ACC112 (cell line): ENCODE results near the gene FLACC1.

ENCODE experiments used
- H2AFZ ChIP-seq: fragments of 200-600 bp; sonication (generic); one replicate; pipeline ENCODE4 v1.6.0; 2017; ENCODE audit warnings: antibody characterized with exemption, low read length; ENCODE audit not compliant: unreplicated experiment
- H3K27ac ChIP-seq: fragments of 200-600 bp; sonication (generic); 2 replicates; pipeline ENCODE4 v1.5.1; 2014; ENCODE audit warnings: low read depth, mild to moderate bottlenecking, antibody characterized with exemption, low read length, moderate library complexity
- H3K27me3 ChIP-seq: fragments of 200-600 bp; sonication (generic); 2 replicates; pipeline ENCODE4 v1.6.1; 2014; ENCODE audit warnings: mild to moderate bottlenecking, antibody characterized with exemption, low read length, moderate library complexity, mixed read lengths; ENCODE audit not compliant: insufficient read depth
- H3K36me3 ChIP-seq: fragments of 200-600 bp; sonication (generic); 2 replicates; pipeline ENCODE4 v1.6.1; 2016; ENCODE audit warnings: mild to moderate bottlenecking, antibody characterized with exemption, low read length, moderate library complexity, mixed read lengths; ENCODE audit not compliant: insufficient read depth
- H3K4me1 ChIP-seq: fragments of 200-600 bp; sonication (generic); one replicate; pipeline ENCODE4 v1.6.1; 2016; ENCODE audit warnings: low read length, mixed read lengths; ENCODE audit not compliant: insufficient read depth, unreplicated experiment, control insufficient read depth
- H3K4me3 ChIP-seq: fragments of 200-600 bp; sonication (generic); 2 replicates; pipeline ENCODE4 v1.5.1; 2014; ENCODE audit warnings: mild to moderate bottlenecking, low read depth, low read length
- H3K79me2 ChIP-seq: fragments of 200-600 bp; sonication (generic); one replicate; pipeline ENCODE4 v1.6.0; 2016; ENCODE audit warnings: low read length; ENCODE audit not compliant: control insufficient read depth, unreplicated experiment, insufficient read depth

The FLACC1 gene

GRCh38 chr2:201357221-201357620 is at the start of gene FLACC1:
Gene FLACC1, minus strand, starts transcription at chr2:201357345. Its CDS starts 5,941 bp downstream, at chr2:201351404.
- Histone ChIP-seq H3K27ac (peak within 1 kb of the TSS; percentile 70), H3K4me3 (no peak within 1 kb of the TSS), H3K79me2 (no peaks in the 10 kb centered on the region), H2AFZ (no peak within 1 kb of the TSS), H3K36me3 (no peaks in the 10 kb centered on the region), H3K27me3 (no peaks in the 10 kb centered on the region), H3K4me1 (peaks cover 13% of the 10 kb centered on the region)

- peak overlapping the region; percentile 50 for H3K27ac ChIP-seq
- no peaks in the 10 kb centered on the region for H3K27me3 ChIP-seq
- H3K4me3 ChIP-seq: peak overlapping the region; percentile 1; the same call in 1 of the 2 replicates
- H2AFZ ChIP-seq: no peak overlapping the region
- peaks cover 18% of the 10 kb centered on the region for H3K79me2 ChIP-seq
- H3K4me1 ChIP-seq: peaks cover 31% of the 10 kb centered on the region
- H3K36me3 ChIP-seq: no peaks in the 10 kb centered on the region
Observed at GRCh38 chr2:201406077-201406662, 49.0 kb upstream of the FLACC1 start.

GRCh38 chr2:201404699-201405280 is 47.6 kb upstream of the FLACC1 start:
- H3K27me3 ChIP-seq: no peaks in the 10 kb centered on the region
- no peaks in the 10 kb centered on the region for H3K36me3 ChIP-seq
- no peak overlapping the region for H2AFZ ChIP-seq
- peaks cover 20% of the 10 kb centered on the region for H3K4me1 ChIP-seq
- no peak overlapping the region for H3K27ac ChIP-seq
- no peak overlapping the region for H3K4me3 ChIP-seq
- H3K79me2 ChIP-seq: peaks cover 12% of the 10 kb centered on the region

- Histone ChIP-seq H3K36me3 (peaks cover 5% of the 10 kb centered on the region), H3K4me1 (peaks cover 20% of the 10 kb centered on the region), H3K27ac (no peak overlapping the region), H3K79me2 (peaks cover 12% of the 10 kb centered on the region), H2AFZ (no peak overlapping the region), H3K4me3 (no peak overlapping the region), H3K27me3 (no peaks in the 10 kb centered on the region)
Observed at GRCh38 chr2:201403880-201404279, 46.7 kb upstream of the FLACC1 start.

GRCh38 chr2:201402651-201403562 is 45.8 kb upstream of the FLACC1 start:
- H3K79me2 ChIP-seq: peaks cover 12% of the 10 kb centered on the region
- peaks cover 9% of the 10 kb centered on the region for H3K36me3 ChIP-seq
- no peaks in the 10 kb centered on the region for H3K27me3 ChIP-seq
- no peak overlapping the region for H3K27ac ChIP-seq
- H3K4me1 ChIP-seq: peaks cover 20% of the 10 kb centered on the region
- H3K4me3 ChIP-seq: no peak overlapping the region
- H2AFZ ChIP-seq: no peak overlapping the region

GRCh38 chr2:201401815-201402214 is 44.7 kb upstream of the FLACC1 start:
- Histone ChIP-seq H3K27ac (no peak overlapping the region), H3K4me3 (no peak overlapping the region), H3K4me1 (peaks cover 18% of the 10 kb centered on the region), H2AFZ (no peak overlapping the region), H3K79me2 (peaks cover 12% of the 10 kb centered on the region), H3K36me3 (peaks cover 20% of the 10 kb centered on the region), H3K27me3 (no peaks in the 10 kb centered on the region)

GRCh38 chr2:201396595-201396994 is 39.5 kb upstream of the FLACC1 start:
- Histone ChIP-seq H3K4me1 (peaks cover 6% of the 10 kb centered on the region), H3K4me3 (no peak overlapping the region), H2AFZ (no peak overlapping the region), H3K36me3 (peaks cover 43% of the 10 kb centered on the region), H3K27me3 (no peaks in the 10 kb centered on the region), H3K27ac (no peak overlapping the region), H3K79me2 (no peaks in the 10 kb centered on the region)

GRCh38 chr2:201383136-201383535 is 26.0 kb upstream of the FLACC1 start:
- Histone ChIP-seq H3K79me2 (no peaks in the 10 kb centered on the region), H3K4me1 (peaks cover 8% of the 10 kb centered on the region), H3K36me3 (peaks cover 61% of the 10 kb centered on the region), H2AFZ (no peak overlapping the region), H3K27me3 (no peaks in the 10 kb centered on the region), H3K27ac (no peak overlapping the region), H3K4me3 (no peak overlapping the region)

- peaks cover 7% of the 10 kb centered on the region for H3K4me1 ChIP-seq
- H3K27me3 ChIP-seq: no peaks in the 10 kb centered on the region
- H3K27ac ChIP-seq: no peak overlapping the region
- H3K36me3 ChIP-seq: peaks cover 33% of the 10 kb centered on the region
- no peak overlapping the region for H2AFZ ChIP-seq
- no peaks in the 10 kb centered on the region for H3K79me2 ChIP-seq
- no peak overlapping the region for H3K4me3 ChIP-seq
Observed at GRCh38 chr2:201378496-201379397, 21.6 kb upstream of the FLACC1 start.

GRCh38 chr2:201377218-201377617 is 20.1 kb upstream of the FLACC1 start:
- Histone ChIP-seq H3K27ac (no peak overlapping the region), H3K79me2 (no peaks in the 10 kb centered on the region), H3K4me3 (no peak overlapping the region), H2AFZ (no peak overlapping the region), H3K36me3 (peaks cover 26% of the 10 kb centered on the region), H3K27me3 (no peaks in the 10 kb centered on the region), H3K4me1 (no peaks in the 10 kb centered on the region)
